Neural cell (in vitro differentiated cells): ENCODE results near the gene BZW1. TPM values are rescaled to one million over a fixed set of nuclear protein-coding genes. Genes with fewer than 3 reads are reported as not detected.

ENCODE experiments used
- H2AFZ ChIP-seq: fragments of 200-600, 300-800 bp; sonication (generic), shearing (Covaris generic); 2 replicates; pipeline ENCODE4 v1.6.0; 2014; ENCODE audit warnings: low read depth, mild to moderate bottlenecking, antibody characterized with exemption, low read length, moderate library complexity
- H3F3A ChIP-seq: fragments of 200-600 bp; shearing (Covaris generic); 2 replicates; pipeline ENCODE4 v1.6.1; 2016; ENCODE audit warnings: mild to moderate bottlenecking, moderate library complexity, mixed read lengths, antibody characterized with exemption, low read length; ENCODE audit not compliant: insufficient read depth, poor library complexity, severe bottlenecking
- H3K27ac ChIP-seq: fragments of 200-600, 300-800 bp; sonication (generic), shearing (Covaris generic); 2 replicates; pipeline ENCODE4 v1.5.1; 2014; ENCODE audit warnings: mild to moderate bottlenecking, low read length, moderate library complexity
- H3K27me3 ChIP-seq: fragments of 300-800, 200-600 bp; sonication (generic), shearing (Covaris generic); 2 replicates; pipeline ENCODE4 v1.6.0; 2014; ENCODE audit warnings: mild to moderate bottlenecking, low read depth, low read length, moderate library complexity; ENCODE audit not compliant: insufficient read depth
- H3K36me3 ChIP-seq: fragments of 300-800, 200-600 bp; sonication (generic), shearing (Covaris generic); 2 replicates; pipeline ENCODE4 v1.5.1; 2014; ENCODE audit warnings: mild to moderate bottlenecking, antibody characterized with exemption, low read length, moderate library complexity; ENCODE audit not compliant: insufficient read depth
- H3K4me2 ChIP-seq: fragments of 300-800, 200-600 bp; sonication (generic), shearing (Covaris generic); 2 replicates; pipeline ENCODE4 v1.6.0; 2014; ENCODE audit warnings: mild to moderate bottlenecking, low read length
- H3K4me3 ChIP-seq: fragments of 300-800, 200-600 bp; sonication (generic), shearing (Covaris generic); 2 replicates; pipeline ENCODE4 v1.5.1; 2014; ENCODE audit warnings: mild to moderate bottlenecking, low read length, moderate library complexity
- H3K79me2 ChIP-seq: fragments of 200-600 bp; shearing (Covaris generic); replicated peaks from 2 replicates; pipeline ENCODE4 v1.6.0; 2014; ENCODE audit warnings: mild to moderate bottlenecking, low read length, moderate library complexity; ENCODE audit not compliant: insufficient read depth
- H3K9ac ChIP-seq: fragments of 300-800, 200-600 bp; sonication (generic), shearing (Covaris generic); 2 replicates; pipeline ENCODE4 v1.6.1; 2016; ENCODE audit warnings: mild to moderate bottlenecking, low read length, mixed read lengths
- H3K9me2 ChIP-seq: fragments of 200-600 bp; shearing (Covaris generic); 2 replicates; pipeline ENCODE4 v1.6.1; 2016; ENCODE audit warnings: mild to moderate bottlenecking, low read length, mixed read lengths; ENCODE audit not compliant: insufficient read depth
- H3K9me3 ChIP-seq: fragments of 200-600, 300-800 bp; sonication (generic), shearing (Covaris generic); 2 replicates; pipeline ENCODE4 v1.6.1; 2016; ENCODE audit warnings: mild to moderate bottlenecking, mixed run types, low read length, moderate library complexity, mixed read lengths
- H4K20me1 ChIP-seq: fragments of 200-600 bp; shearing (Covaris generic); 2 replicates; pipeline ENCODE4 v1.6.1; 2016; ENCODE audit warnings: mild to moderate bottlenecking, mixed run types; ENCODE audit not compliant: insufficient read depth
- CTCF ChIP-seq: fragments of 450-650 bp; IDR thresholded peaks from 2 replicates; pipeline ENCODE4 v1.5.1; 2014; ENCODE audit warnings: antibody characterized with exemption, mild to moderate bottlenecking, moderate library complexity; ENCODE audit not compliant: poor library complexity, severe bottlenecking
- EP300 ChIP-seq: fragments of 450-650 bp; conservative IDR thresholded peaks from 2 replicates; pipeline ENCODE4 v1.6.1; 2014; ENCODE audit warnings: antibody characterized with exemption, mild to moderate bottlenecking, moderate library complexity; ENCODE audit not compliant: poor library complexity, severe bottlenecking
- EZH2 ChIP-seq: fragments of 200-600, 300-800 bp; shearing (Covaris generic), sonication (generic); IDR thresholded peaks from 2 replicates; pipeline ENCODE4 v1.6.1; 2014; ENCODE audit warnings: antibody characterized with exemption, low read length, borderline replicate concordance, mild to moderate bottlenecking; ENCODE audit not compliant: insufficient read depth, poor library complexity, severe bottlenecking
- MXI1 ChIP-seq: fragments of 450-650 bp; conservative IDR thresholded peaks from 2 replicates; pipeline ENCODE4 v1.6.1; 2014; ENCODE audit warnings: antibody characterized with exemption, mild to moderate bottlenecking; ENCODE audit not compliant: poor library complexity, severe bottlenecking
- POLR2AphosphoS5 ChIP-seq: IDR thresholded peaks from 2 replicates; pipeline ENCODE4 v1.6.1; 2012
- RAD21 ChIP-seq: fragments of 450-650 bp; conservative IDR thresholded peaks from 2 replicates; pipeline ENCODE4 v1.6.1; 2014; ENCODE audit warnings: antibody characterized with exemption, mild to moderate bottlenecking, moderate library complexity
- REST ChIP-seq: IDR thresholded peaks from 2 replicates; pipeline ENCODE4 v1.6.1; 2012; ENCODE audit warnings: borderline replicate concordance
- SMC3 ChIP-seq: fragments of 450-650 bp; conservative IDR thresholded peaks from 2 replicates; pipeline ENCODE4 v1.6.1; 2014; ENCODE audit warnings: antibody characterized with exemption, mild to moderate bottlenecking, moderate library complexity; ENCODE audit not compliant: poor library complexity
- TAF1 ChIP-seq: IDR thresholded peaks from 2 replicates; pipeline ENCODE4 v1.6.1; 2012; ENCODE audit warnings: low read depth
- polyA plus RNA-seq: library from polyadenylated mRNA; depleted of rRNA; stranded (reverse); fragments of >200 nt; gene quantifications from 2 replicates; pipeline ENCODE4 v1.2.3, GENCODE V29; 2014

BZW1 gene
- polyA plus RNA-seq, 1 donor from 2014 or later: 291 TPM

- Histone ChIP-seq H2AFZ (no peak overlapping the region), H3F3A (no peaks in the 10 kb centered on the region), H3K4me3 (no peak overlapping the region), H3K9me3 (no peaks in the 10 kb centered on the region), H3K27ac (no peak overlapping the region), H3K4me2 (no peak overlapping the region), H3K9me2 (no peaks in the 10 kb centered on the region), H3K36me3 (no peaks in the 10 kb centered on the region), H3K79me2 (no peaks in the 10 kb centered on the region), H3K27me3 (no peaks in the 10 kb centered on the region), H4K20me1 (no peaks in the 10 kb centered on the region), H3K9ac (no peak overlapping the region)
- no peak for TF ChIP-seq MXI1
- no peak for TF ChIP-seq SMC3
- no peak for TF ChIP-seq REST
- TF ChIP-seq CTCF: no peak
- TF ChIP-seq EZH2: no peak
- TF ChIP-seq RAD21: no peak
- no peak for TF ChIP-seq EP300
- TF ChIP-seq TAF1: no peak
- TF ChIP-seq POLR2AphosphoS5: no peak
Observed at GRCh38 chr2:200786826-200787225, 24.9 kb upstream of the BZW1 start.

GRCh38 chr2:200787351-200788120 is 24.2 kb upstream of the BZW1 start:
- no peaks in the 10 kb centered on the region for H3K79me2 ChIP-seq
- H3F3A ChIP-seq: no peaks in the 10 kb centered on the region
- no peak overlapping the region for H3K27ac ChIP-seq
- TF ChIP-seq POLR2AphosphoS5 (no peak), MXI1 (no peak), EP300 (no peak)
- H2AFZ ChIP-seq: no peak overlapping the region
- H4K20me1 ChIP-seq: no peaks in the 10 kb centered on the region
- H3K9me3 ChIP-seq: no peaks in the 10 kb centered on the region
- no peaks in the 10 kb centered on the region for H3K27me3 ChIP-seq
- no peak overlapping the region for H3K4me3 ChIP-seq
- H3K9ac ChIP-seq: no peak overlapping the region
- no peak overlapping the region for H3K4me2 ChIP-seq
- H3K9me2 ChIP-seq: no peaks in the 10 kb centered on the region
- H3K36me3 ChIP-seq: no peaks in the 10 kb centered on the region
